ENCODE measurements around the gene ZNF474. TPM values are rescaled to one million over a fixed set of nuclear protein-coding genes. Genes with fewer than 3 reads are reported as not detected.
A peak's percentile ranks its signal among the peaks of the same experiment; 100 is the strongest.

ZNF474 gene
- total and polyA plus RNA-seq, 12 donors = 0.03 to 0.20 (median 0.19) TPM; not detected in 9

DNA sequence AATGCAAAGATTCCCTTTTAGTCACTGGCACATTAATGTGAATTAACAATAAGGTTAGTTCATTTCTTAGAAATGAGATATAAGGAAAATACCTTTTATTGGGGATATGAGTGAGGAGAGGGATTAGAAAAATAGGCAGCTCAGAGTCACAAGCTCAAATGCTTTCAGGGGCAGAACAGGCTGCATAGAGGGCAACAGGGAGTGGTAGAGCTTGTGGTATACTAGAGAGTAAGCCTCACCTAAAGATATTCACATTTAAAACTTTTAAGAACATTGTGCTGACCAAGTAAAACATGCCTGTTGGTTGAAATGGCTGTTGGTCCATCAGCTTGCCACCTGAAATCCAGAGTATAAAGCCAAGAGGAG lies 34.7 kb downstream of the ZNF474 start:
- Histone ChIP-seq H3K36me3 (no peaks in the 10 kb centered on the region), H3K27ac (peak overlapping the region in 1 of 10 donors; percentile 46), H3K9me3 (no peaks in the 10 kb centered on the region), H3K4me1 (peaks cover 0 to 6% (median 0%) of the 10 kb centered on the region in 9 donors), H3K4me3 (no peak overlapping the region), H3K27me3 (no peaks in the 10 kb centered on the region)
- ATAC-seq (no peak), DNase-seq (no peak)
- intact Hi-C loops (cut with DNase I) = no loop called here
- TF ChIP-seq, protein P1, sequence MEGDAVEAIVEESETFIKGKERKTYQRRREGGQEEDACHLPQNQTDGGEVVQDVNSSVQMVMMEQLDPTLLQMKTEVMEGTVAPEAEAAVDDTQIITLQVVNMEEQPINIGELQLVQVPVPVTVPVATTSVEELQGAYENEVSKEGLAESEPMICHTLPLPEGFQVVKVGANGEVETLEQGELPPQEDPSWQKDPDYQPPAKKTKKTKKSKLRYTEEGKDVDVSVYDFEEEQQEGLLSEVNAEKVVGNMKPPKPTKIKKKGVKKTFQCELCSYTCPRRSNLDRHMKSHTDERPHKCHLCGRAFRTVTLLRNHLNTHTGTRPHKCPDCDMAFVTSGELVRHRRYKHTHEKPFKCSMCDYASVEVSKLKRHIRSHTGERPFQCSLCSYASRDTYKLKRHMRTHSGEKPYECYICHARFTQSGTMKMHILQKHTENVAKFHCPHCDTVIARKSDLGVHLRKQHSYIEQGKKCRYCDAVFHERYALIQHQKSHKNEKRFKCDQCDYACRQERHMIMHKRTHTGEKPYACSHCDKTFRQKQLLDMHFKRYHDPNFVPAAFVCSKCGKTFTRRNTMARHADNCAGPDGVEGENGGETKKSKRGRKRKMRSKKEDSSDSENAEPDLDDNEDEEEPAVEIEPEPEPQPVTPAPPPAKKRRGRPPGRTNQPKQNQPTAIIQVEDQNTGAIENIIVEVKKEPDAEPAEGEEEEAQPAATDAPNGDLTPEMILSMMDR (IDR thresholded peaks at IDR 0.05) = no peak

DNA sequence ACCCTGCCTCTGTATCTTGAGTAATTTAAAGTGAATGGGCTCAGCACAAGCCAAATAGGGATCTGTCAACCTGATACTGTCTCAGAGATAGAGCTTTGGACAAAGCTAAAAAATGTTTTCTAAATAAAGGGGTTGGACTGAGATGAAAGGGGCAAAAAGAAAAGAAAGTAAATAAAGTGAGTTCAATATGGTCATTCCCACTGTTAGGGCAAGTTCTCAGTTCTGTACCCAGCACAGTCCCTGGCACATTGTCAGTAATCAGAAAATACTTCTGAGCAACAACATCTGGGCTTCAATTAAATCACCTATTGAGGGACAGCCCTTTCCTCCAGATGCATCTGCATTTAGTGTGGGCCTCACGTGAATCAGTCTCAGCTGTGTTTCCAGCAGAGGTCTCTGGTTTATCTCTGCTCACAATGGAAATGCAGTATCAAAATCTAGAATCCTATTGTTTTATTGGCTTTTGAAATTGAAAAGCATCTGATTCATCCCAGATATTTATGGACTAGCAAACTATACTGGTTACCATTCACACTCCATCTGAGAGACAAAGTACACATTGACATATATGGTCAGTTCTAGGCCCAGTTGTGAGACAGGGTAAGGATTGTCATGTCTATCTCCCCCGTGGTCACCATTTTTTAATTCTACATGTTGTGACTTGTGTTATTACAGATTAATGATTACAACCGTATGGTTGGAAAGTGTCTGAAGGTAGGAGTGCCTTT lies 35.6 kb downstream of the ZNF474 start:
- no peak overlapping the region for H3K4me3 ChIP-seq
- H3K36me3 ChIP-seq = no peaks in the 10 kb centered on the region
- no peak for ATAC-seq
- 87 to 92% methylated on average over 3 of the region's 3 CpGs for WGBS, 2 donors
- DNase-seq = no peak
- no peaks in the 10 kb centered on the region for H3K9me3 ChIP-seq
- H3K4me1 ChIP-seq = peaks cover 0 to 6% (median 0%) of the 10 kb centered on the region in 9 donors
- TF ChIP-seq, protein P1 (IDR thresholded peaks at IDR 0.05) = no peak
- H3K27me3 ChIP-seq = no peaks in the 10 kb centered on the region
- no peak overlapping the region for H3K27ac ChIP-seq
- intact Hi-C loops (cut with DNase I) = no loop called here

DNA sequence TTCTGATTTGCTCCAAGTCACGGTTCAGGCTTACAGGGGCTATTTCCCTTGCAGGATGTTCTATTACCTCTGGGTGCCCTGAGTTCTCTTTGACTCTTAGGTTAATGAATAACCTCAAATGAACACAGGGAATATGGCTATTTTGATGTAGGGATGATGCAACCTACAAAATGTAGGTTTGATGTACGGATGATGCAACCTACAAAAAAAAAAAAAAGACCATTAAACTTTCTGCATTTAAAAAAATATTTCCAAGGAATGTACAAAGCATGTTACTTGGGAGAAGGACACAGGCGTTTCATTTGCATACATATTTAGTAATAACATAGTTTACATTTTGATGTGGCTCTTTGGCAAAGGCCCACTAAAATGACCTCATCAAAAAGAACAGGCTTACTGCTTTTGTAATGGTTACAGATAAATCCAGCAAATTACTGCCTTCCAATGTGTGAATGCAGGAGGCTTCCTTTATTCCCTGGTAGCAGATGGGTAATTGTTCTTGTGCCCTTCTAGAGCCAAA lies 36.3 kb downstream of the ZNF474 start:
- 92% methylated on average over 3 of the region's 3 CpGs for WGBS, 2 donors
- no peaks in the 10 kb centered on the region for H3K36me3 ChIP-seq
- intact Hi-C loops (cut with DNase I) = no loop called here
- no peak overlapping the region for H3K27ac ChIP-seq
- peaks cover 0 to 6% (median 0%) of the 10 kb centered on the region in 9 donors for H3K4me1 ChIP-seq
- no peak overlapping the region for H3K4me3 ChIP-seq
- TF ChIP-seq, protein P1 (IDR thresholded peaks at IDR 0.05) = no peak
- H3K27me3 ChIP-seq = no peaks in the 10 kb centered on the region
- H3K9me3 ChIP-seq = no peaks in the 10 kb centered on the region
- ATAC-seq = no peak
- DNase-seq = no peak

DNA sequence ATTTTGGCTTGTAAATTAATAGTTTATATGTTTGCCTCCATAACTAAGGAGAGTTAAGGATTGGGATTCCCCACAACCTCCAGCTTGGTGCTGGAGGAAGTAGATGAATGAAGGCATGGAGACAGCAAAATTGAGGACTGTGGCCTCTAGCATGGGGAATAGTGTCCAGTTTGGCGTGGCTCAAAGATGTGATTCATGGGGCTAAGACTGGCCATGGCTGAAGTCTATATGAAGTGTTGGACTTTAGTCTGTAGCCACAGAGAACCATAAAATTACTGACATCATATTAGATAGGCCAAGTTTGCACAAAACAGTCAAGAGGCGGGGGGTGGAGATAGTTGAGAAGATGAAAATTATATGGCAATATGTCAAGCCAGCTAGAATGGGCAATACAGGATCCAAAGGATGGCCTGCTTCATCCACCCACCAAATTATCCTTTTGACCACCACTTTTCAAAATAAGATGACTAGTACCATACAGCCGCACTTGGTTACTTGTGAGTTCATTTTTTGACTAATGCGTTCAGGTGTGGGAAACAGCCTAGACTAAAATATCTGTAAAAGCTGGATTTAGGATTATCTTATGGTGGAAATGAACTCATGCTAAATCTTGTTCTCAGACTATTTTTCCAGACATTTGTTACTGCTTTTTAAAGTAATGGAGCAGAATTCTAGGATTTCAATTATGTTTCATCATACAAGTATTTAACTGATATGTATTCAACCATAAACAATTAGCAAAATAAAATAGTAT lies 40.2 kb downstream of the ZNF474 start:
- no peaks in the 10 kb centered on the region for H3K27me3 ChIP-seq
- no peak for DNase-seq
- no peaks in the 10 kb centered on the region for H3K36me3 ChIP-seq
- H3K4me3 ChIP-seq = no peak overlapping the region
- no peak for ATAC-seq
- intact Hi-C loops (cut with DNase I) = no loop called here
- 84 to 98% methylated on average over 4 of the region's 4 CpGs for WGBS, 2 donors
- H3K9me3 ChIP-seq = no peaks in the 10 kb centered on the region
- TF ChIP-seq, protein P1 (IDR thresholded peaks at IDR 0.05) = no peak
- H3K27ac ChIP-seq = no peak overlapping the region
- H3K4me1 ChIP-seq = no peaks in the 10 kb centered on the region
